WTC11 (cell line): ENCODE measurements around the gene BCAS3. TPM values are rescaled to one million over a fixed set of nuclear protein-coding genes. Genes with fewer than 3 reads are reported as not detected.

ENCODE experiments used
- ATAC-seq: fragments of 200-7000 bp; cut with Tn5 transposase; 2 replicates; pipeline ENCODE4 v1.10.0; 2021; ENCODE audit warnings: mild to moderate bottlenecking, moderate library complexity
- CTCF ChIA-PET: fragments of 300-600 bp; sonication (Branson Sonifier 250); formaldehyde crosslinking; loops from one replicate; lab custom pipeline; 2021; ENCODE audit warnings: antibody characterized with exemption; lab: Charles Lee
- POLR2A ChIA-PET: fragments of 350-600 bp; sonication (Branson Sonifier 250); formaldehyde crosslinking; loops from one replicate; lab custom pipeline; 2021; ENCODE audit warnings: antibody characterized with exemption; lab: Charles Lee
- DNase-seq: peaks from one replicate; pipeline ENCODE4 v3.0.0; 2021; ENCODE audit warnings: low spot score
- H3K27ac Mint-ChIP-seq: 2 replicates; pipeline ENCODE4 v1.8.0; 2021; ENCODE audit warnings: mixed read lengths
- H3K27me3 Mint-ChIP-seq: 2 replicates; pipeline ENCODE4 v1.8.0; 2021; ENCODE audit warnings: low read depth, mild to moderate bottlenecking, moderate library complexity, mixed read lengths
- H3K36me3 Mint-ChIP-seq: 2 replicates; pipeline ENCODE4 v1.8.0; 2021; ENCODE audit warnings: mixed read lengths
- H3K4me1 Mint-ChIP-seq: 2 replicates; pipeline ENCODE4 v1.8.0; 2022; ENCODE audit warnings: mixed read lengths
- H3K4me3 Mint-ChIP-seq: 2 replicates; pipeline ENCODE4 v1.8.0; 2021; ENCODE audit warnings: mild to moderate bottlenecking, moderate library complexity, mixed read lengths
- H3K9me3 Mint-ChIP-seq: 2 replicates; pipeline ENCODE4 v1.8.0; 2021; ENCODE audit warnings: mixed read lengths
- ATF1 ChIP-seq: sonication (generic); formaldehyde crosslinking; IDR thresholded peaks from 2 replicates; pipeline ENCODE4 v1.8.1; 2023; ENCODE audit warnings: mild to moderate bottlenecking, moderate library complexity, missing genetic modification reagents
- ESRRA ChIP-seq: sonication (generic); formaldehyde crosslinking; IDR thresholded peaks from 2 replicates; pipeline ENCODE4 v1.8.1; 2022; ENCODE audit warnings: mild to moderate bottlenecking, missing genetic modification reagents, borderline replicate concordance
- FOXJ3 ChIP-seq: sonication (generic); formaldehyde crosslinking; IDR thresholded peaks from 2 replicates; pipeline ENCODE4 v1.9.0; 2021; ENCODE audit warnings: missing genetic modification reagents, mild to moderate bottlenecking, borderline replicate concordance
- GRHL2 ChIP-seq: fragments of 250-450 bp; sonication (Bioruptor Pico); IDR thresholded peaks from 2 replicates; pipeline ENCODE4 v1.8.0; 2022; ENCODE audit warnings: mild to moderate bottlenecking, moderate library complexity; ENCODE audit not compliant: insufficient replicate concordance, severe bottlenecking
- IRF1 ChIP-seq: sonication (generic); formaldehyde crosslinking; IDR thresholded peaks from 2 replicates; pipeline ENCODE4 v1.8.0; 2023; ENCODE audit warnings: missing genetic modification reagents
- OVOL2 ChIP-seq: fragments of 250-450 bp; sonication (Bioruptor Pico); IDR thresholded peaks from 2 replicates; pipeline ENCODE4 v1.9.0; 2021; ENCODE audit warnings: mild to moderate bottlenecking, borderline replicate concordance
- PRDM15 ChIP-seq: sonication (generic); formaldehyde crosslinking; IDR thresholded peaks from 2 replicates; pipeline ENCODE4 v1.8.0; 2022; ENCODE audit warnings: missing genetic modification reagents
- RORB ChIP-seq: fragments of 250-450 bp; sonication (Bioruptor Pico); IDR thresholded peaks from 2 replicates; pipeline ENCODE4 v1.9.0; 2021; ENCODE audit warnings: mild to moderate bottlenecking
- SOX15 ChIP-seq: fragments of 250-450 bp; sonication (Bioruptor Pico); IDR thresholded peaks from 2 replicates; pipeline ENCODE4 v1.9.0; 2021; ENCODE audit warnings: mild to moderate bottlenecking
- ZBTB43 ChIP-seq: sonication (generic); formaldehyde crosslinking; IDR thresholded peaks from 2 replicates; pipeline ENCODE4 v1.8.1; 2023; ENCODE audit warnings: mild to moderate bottlenecking, missing genetic modification reagents
- ZNF263 ChIP-seq: sonication (generic); formaldehyde crosslinking; IDR thresholded peaks from 2 replicates; pipeline ENCODE4 v1.8.1; 2022; ENCODE audit warnings: low read depth, mild to moderate bottlenecking, moderate library complexity, missing genetic modification reagents
- ZNF532 ChIP-seq: fragments of 250-450 bp; sonication (Bioruptor Pico); IDR thresholded peaks from 2 replicates; pipeline ENCODE4 v1.9.0; 2021; ENCODE audit warnings: mild to moderate bottlenecking, borderline replicate concordance
- total RNA-seq: library from RNA; stranded (reverse); gene quantifications from 3 replicates; pipeline ENCODE4 v1.2.3, GENCODE V29; 2021
- TF ChIP-seq, protein P1 (sequence below): sonication (generic); formaldehyde crosslinking; IDR thresholded peaks from 2 replicates; pipeline ENCODE4 v1.8.1; 2022; ENCODE audit warnings: mild to moderate bottlenecking, missing genetic modification reagents, moderate library complexity, borderline replicate concordance
- TF ChIP-seq, protein P2 (sequence below): fragments of 250-450 bp; sonication (Bioruptor Pico); conservative IDR thresholded peaks from 2 replicates; pipeline ENCODE4 v1.9.0; 2021; ENCODE audit warnings: mild to moderate bottlenecking

BCAS3 gene
- total RNA-seq, 1 experiment from 2014 or later, result 15.5 TPM

- ChIA-PET CTCF (interaction anchor here (0.7 to 1.1 kb wide), 2 partner anchors 12 to 237 kb away, joined by 3 to 4 read pairs; no protein-coding TSS in a partner anchor), POLR2A (interaction anchor here (0.7 kb wide), 1 partner anchor 525 kb away, joined by 3 read pairs; no protein-coding TSS in a partner anchor)
- Mint-ChIP-seq H3K9me3 (0 out of 2 replicates have a peak, but pooled peaks cover under 1% of the 10 kb centered on the region), H3K27me3 (no peaks in the 10 kb centered on the region), H3K4me3 (no peak overlapping the region), H3K27ac (no peak overlapping the region), H3K36me3 (no peaks in the 10 kb centered on the region), H3K4me1 (peaks cover 48% of the 10 kb centered on the region)
- DNase-seq (no peak), ATAC-seq (no peak)
- TF ChIP-seq SOX15 (CRISPR knock-in tag), result no peak
- TF ChIP-seq IRF1 (CRISPR knock-in tag), result no peak
- TF ChIP-seq, protein P1, sequence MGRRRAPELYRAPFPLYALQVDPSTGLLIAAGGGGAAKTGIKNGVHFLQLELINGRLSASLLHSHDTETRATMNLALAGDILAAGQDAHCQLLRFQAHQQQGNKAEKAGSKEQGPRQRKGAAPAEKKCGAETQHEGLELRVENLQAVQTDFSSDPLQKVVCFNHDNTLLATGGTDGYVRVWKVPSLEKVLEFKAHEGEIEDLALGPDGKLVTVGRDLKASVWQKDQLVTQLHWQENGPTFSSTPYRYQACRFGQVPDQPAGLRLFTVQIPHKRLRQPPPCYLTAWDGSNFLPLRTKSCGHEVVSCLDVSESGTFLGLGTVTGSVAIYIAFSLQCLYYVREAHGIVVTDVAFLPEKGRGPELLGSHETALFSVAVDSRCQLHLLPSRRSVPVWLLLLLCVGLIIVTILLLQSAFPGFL (CRISPR knock-in tag), result no peak
These were observed 530.9 kb downstream of the BCAS3 start for GRCh38 chr17:61208301-61209105.

GRCh38 chr17:61209106-61209439 lies 531.4 kb downstream of the BCAS3 start:
- no peak overlapping the region for H3K4me3 Mint-ChIP-seq
- TF ChIP-seq ATF1 (CRISPR knock-in tag) (no peak), ZNF532 (CRISPR knock-in tag) (no peak), IRF1 (CRISPR knock-in tag) (no peak), ZBTB43 (CRISPR knock-in tag) (no peak), ZNF263 (CRISPR knock-in tag) (no peak), RORB (CRISPR knock-in tag) (no peak), PRDM15 (CRISPR knock-in tag) (no peak), ESRRA (CRISPR knock-in tag) (no peak), FOXJ3 (no peak), OVOL2 (CRISPR knock-in tag) (no peak), GRHL2 (no peak)
- TF ChIP-seq, protein P2, sequence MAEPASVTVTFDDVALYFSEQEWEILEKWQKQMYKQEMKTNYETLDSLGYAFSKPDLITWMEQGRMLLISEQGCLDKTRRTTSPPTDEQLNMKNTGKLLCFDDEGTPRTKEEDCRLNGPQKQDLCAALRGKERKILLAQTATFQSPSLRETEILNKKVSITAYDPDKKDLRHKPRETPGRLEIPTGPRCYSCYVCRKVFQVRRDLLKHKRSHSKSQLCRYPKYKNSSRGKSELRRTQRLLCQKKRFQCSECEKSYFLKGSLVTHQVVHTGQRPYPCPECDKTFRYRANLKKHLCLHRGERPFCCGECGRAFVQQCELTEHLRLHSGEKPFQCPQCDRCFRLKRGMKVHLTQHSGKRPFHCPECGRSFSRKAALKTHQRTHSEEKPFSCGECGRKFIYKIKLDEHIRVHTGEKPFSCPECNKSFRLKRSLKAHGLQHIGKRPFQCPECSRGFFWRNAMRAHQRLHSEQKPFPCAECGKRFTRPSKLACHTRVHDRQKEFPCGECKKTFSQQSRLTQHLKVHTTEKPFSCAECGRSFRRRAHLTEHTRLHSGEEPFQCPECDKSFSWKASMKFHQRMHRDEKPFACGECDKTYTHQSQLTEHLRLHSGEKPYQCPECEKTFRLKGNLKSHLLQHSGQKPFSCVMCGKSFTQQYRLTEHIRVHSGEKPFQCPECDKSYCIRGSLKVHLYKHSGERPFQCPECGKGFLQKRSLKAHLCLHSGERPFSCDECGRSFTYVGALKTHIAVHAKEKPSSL (CRISPR knock-in tag), result no peak

More at GRCh38 chr17:61209106-61209439, 531.4 kb downstream of the BCAS3 start:
- Mint-ChIP-seq H3K27ac (no peak overlapping the region), H3K27me3 (no peaks in the 10 kb centered on the region), H3K9me3 (no peaks in the 10 kb centered on the region), H3K36me3 (no peaks in the 10 kb centered on the region), H3K4me1 (peaks cover 43% of the 10 kb centered on the region)
- ChIA-PET CTCF (interaction anchor here (1.1 kb wide), 1 partner anchor 237 kb away, joined by 4 read pairs; no protein-coding TSS in a partner anchor), POLR2A (no interaction called here)
- DNase-seq (no peak), ATAC-seq (no peak)
